HL-60 (cell line): ENCODE data around the gene ARHGAP35.

Source experiments
- DNase-seq, 2 experiments: peaks; one replicate each; pipeline ENCODE4 v3.0.0-alpha.2; 2010 to 2020; ENCODE audit warnings: low read depth in 1 of 2, low spot score in 1 of 2
- H3K27ac ChIP-seq: fragments of 250-450 bp; sonication (Bioruptor Pico); replicated peaks from 2 replicates; pipeline ENCODE4 v1.5.1; 2020; ENCODE audit warnings: mild to moderate bottlenecking, moderate library complexity
- H3K27me3 ChIP-seq: fragments of 250-450 bp; sonication (Bioruptor Pico); 2 replicates; pipeline ENCODE4 v1.5.1; 2021; ENCODE audit warnings: mild to moderate bottlenecking, moderate library complexity; ENCODE audit not compliant: insufficient read depth, poor library complexity, severe bottlenecking
- H3K4me3 ChIP-seq: replicated peaks from 2 replicates; pipeline ENCODE4 v1.5.1; 2011; ENCODE audit warnings: mild to moderate bottlenecking, control low read depth, low read length; ENCODE audit not compliant: insufficient read depth
- CTCF ChIP-seq: IDR thresholded peaks from one replicate; pipeline ENCODE4 v1.5.1; 2011; ENCODE audit warnings: low read length, control low read depth, inconsistent platforms; ENCODE audit not compliant: insufficient read depth
- GABPA ChIP-seq: IDR thresholded peaks from 2 replicates; pipeline ENCODE4 v1.6.1; 2012; ENCODE audit warnings: low read depth
- POLR2AphosphoS5 ChIP-seq: IDR thresholded peaks from 2 replicates; pipeline ENCODE4 v1.6.1; 2012; ENCODE audit warnings: low read depth
- REST ChIP-seq: IDR thresholded peaks from 2 replicates; pipeline ENCODE4 v1.6.1; 2012; ENCODE audit warnings: low read depth; ENCODE audit not compliant: insufficient replicate concordance
- SPI1 ChIP-seq: IDR thresholded peaks from 2 replicates; pipeline ENCODE4 v1.6.1; 2012; ENCODE audit warnings: low read depth, mild to moderate bottlenecking, borderline replicate concordance

The ARHGAP35 gene

GRCh38 chr19:46892252-46893179, 31.7 kb downstream of the ARHGAP35 start:
- Histone ChIP-seq H3K4me3 (no peak overlapping the region), H3K27ac (no peak overlapping the region), H3K27me3 (no peaks in the 10 kb centered on the region)
- DNase-seq = no peak
- TF ChIP-seq REST = no peak
- no peak for TF ChIP-seq CTCF
- TF ChIP-seq POLR2AphosphoS5 = no peak
- no peak for TF ChIP-seq SPI1
- no peak for TF ChIP-seq GABPA

GRCh38 chr19:46896076-46896794, 35.4 kb downstream of the ARHGAP35 start:
- TF ChIP-seq POLR2AphosphoS5 (no peak), GABPA (no peak), SPI1 (no peak), CTCF (no peak), REST (no peak)
- no peak overlapping the region for H3K27ac ChIP-seq
- DNase-seq = no peak
- H3K4me3 ChIP-seq = no peak overlapping the region
- no peaks in the 10 kb centered on the region for H3K27me3 ChIP-seq

GRCh38 chr19:46898731-46899130, 37.9 kb downstream of the ARHGAP35 start:
- DNase-seq = no peak

More at GRCh38 chr19:46898731-46899130, 37.9 kb downstream of the ARHGAP35 start:
- no peak overlapping the region for H3K27ac ChIP-seq
- TF ChIP-seq GABPA (no peak), REST (no peak), SPI1 (no peak), CTCF (no peak)
- H3K4me3 ChIP-seq = no peak overlapping the region
- H3K27me3 ChIP-seq = no peaks in the 10 kb centered on the region
